22Rv1 (cell line): ENCODE data around the gene CUL4A.
A peak's percentile ranks its signal among the peaks of the same experiment; 100 is the strongest.

Experiments used
- H3K27ac ChIP-seq: fragments of 450-650 bp; 2 replicates; pipeline ENCODE4 v1.5.1; 2017
- ZFX ChIP-seq: fragments of 450-650 bp; IDR thresholded peaks from 2 replicates; pipeline ENCODE4 v1.6.1; 2017; ENCODE audit warnings: antibody characterized with exemption, borderline replicate concordance
- TF ChIP-seq, protein P1 (sequence below): fragments of 450-650 bp; IDR thresholded peaks from 2 replicates; pipeline ENCODE4 v1.5.1; 2017; ENCODE audit warnings: mild to moderate bottlenecking

Gene CUL4A

DNA sequence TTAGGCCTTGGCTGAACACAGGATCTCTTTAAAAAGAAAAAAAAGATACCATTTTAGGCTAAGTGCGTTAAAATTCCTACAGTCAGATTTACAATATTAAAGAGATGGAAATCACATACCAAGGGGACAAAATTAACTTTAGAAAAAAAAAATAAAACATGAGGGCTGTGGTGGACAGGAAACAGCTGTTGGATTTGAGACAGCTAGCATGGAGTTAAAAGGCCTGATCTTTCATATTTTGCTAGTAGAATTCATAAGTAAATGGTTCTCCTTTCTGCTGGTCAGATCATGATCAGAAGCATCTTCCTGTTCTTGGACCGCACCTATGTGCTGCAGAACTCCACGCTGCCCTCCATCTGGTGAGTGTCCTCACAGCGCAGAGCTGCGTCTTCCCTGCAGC is 19.7 kb downstream of the CUL4A start:
- TF ChIP-seq ZFX, result no peak
- TF ChIP-seq, protein P1, sequence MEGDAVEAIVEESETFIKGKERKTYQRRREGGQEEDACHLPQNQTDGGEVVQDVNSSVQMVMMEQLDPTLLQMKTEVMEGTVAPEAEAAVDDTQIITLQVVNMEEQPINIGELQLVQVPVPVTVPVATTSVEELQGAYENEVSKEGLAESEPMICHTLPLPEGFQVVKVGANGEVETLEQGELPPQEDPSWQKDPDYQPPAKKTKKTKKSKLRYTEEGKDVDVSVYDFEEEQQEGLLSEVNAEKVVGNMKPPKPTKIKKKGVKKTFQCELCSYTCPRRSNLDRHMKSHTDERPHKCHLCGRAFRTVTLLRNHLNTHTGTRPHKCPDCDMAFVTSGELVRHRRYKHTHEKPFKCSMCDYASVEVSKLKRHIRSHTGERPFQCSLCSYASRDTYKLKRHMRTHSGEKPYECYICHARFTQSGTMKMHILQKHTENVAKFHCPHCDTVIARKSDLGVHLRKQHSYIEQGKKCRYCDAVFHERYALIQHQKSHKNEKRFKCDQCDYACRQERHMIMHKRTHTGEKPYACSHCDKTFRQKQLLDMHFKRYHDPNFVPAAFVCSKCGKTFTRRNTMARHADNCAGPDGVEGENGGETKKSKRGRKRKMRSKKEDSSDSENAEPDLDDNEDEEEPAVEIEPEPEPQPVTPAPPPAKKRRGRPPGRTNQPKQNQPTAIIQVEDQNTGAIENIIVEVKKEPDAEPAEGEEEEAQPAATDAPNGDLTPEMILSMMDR, result no peak
- no peak overlapping the region for H3K27ac ChIP-seq

DNA sequence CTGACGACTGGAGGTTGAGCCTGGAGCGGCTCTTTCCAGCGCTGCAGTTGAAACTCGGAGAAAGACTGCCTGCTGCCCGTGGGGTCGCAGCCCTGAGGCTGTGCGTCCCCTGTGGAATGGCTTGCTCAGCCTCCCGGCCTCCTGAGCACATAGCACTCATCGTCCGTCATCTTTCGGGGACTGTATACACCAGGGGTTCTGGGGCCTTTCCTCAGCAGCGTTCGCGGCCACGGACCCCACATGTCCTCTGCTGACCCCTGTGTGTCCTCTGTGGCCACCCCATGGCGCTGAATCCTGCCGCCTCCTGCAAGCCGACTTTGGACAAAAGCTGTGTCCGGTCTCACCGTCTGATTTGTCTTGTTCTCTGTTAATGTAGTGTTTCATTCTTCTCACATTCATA is 20.4 kb downstream of the CUL4A start:
- no peak for TF ChIP-seq ZFX
- TF ChIP-seq, protein P1, result no peak
- H3K27ac ChIP-seq, result no peak overlapping the region

DNA sequence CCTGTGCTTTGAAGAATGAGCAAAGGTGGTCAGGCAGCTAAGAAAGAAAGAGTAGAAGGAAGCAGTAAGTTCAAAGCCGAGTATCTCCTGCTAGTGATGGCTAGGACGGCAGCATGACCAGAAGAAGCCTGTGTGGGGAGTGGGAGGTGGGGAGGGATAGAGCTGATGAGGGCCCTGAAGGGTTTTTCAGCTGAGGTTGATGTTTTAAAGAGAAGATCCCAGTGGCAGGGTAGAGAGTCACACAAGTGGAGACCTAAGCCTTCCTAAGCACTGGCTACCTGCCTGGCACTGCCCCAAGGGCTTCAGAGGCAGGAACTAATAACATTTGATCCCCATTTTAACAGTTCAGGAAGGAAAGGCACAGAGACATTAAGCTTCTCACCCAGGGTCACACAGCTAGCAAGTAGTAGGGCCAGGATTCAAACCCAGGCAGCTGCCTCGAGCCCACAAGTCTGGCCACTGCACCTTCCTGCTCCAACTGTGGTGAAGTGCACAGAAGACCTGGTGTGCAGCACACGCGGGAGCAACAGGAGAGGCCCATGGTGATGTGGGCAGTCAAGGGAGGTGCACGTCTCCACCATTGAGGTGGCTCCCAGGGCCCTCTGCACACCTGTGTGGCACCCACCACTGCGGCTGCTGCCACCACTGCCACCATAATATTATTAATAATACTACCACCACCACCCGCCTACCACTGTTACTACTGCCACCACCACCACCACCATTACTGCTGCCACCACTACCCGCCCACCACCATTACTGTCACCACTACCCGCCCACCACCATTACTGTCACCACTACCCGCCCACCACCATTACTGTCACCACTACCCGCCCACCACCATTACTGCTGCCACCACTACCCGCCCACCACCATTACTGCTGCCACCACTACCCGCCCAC is 22.1 kb downstream of the CUL4A start:
- H3K27ac ChIP-seq, result no peak overlapping the region
- TF ChIP-seq, protein P1, result no peak
- TF ChIP-seq ZFX, result no peak

DNA sequence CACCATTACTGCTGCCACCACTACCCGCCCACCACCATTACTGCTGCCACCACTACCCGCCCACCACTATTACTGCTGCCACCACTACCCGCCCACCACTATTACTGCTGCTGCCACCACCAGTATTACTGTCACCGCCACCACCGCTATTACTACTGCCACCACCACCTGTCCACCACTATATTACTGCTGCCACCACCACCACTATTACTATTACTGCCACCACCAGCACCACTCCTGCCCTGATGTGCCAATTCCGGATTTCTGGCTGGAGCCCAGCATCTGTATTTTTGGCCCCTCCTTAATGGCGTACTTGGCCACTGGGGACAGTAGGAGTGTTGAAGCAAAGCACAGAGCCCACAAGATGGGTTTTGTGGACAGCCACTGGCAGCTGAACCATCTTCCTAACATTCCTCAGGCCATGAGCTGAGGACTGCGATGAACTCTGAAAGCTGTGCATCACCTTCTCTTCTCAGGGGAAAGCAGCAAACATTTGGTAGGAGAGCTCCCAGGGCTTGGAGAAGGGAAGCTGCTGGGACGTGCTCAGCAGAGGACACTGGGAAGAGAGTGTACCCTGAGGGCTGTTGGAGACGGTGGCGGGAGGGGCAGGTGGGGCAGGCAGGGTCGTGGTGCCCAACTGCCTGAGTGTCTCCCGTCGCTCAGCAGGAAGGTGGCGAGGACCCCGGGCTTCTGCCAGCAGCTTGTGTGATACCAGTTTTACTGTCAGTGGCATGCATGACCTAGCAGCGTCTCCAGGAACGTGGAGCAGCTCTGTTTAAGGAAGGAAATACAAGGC is 23.0 kb downstream of the CUL4A start:
- H3K27ac ChIP-seq, result no peak overlapping the region
- TF ChIP-seq ZFX, result no peak
- TF ChIP-seq, protein P1, result no peak

DNA sequence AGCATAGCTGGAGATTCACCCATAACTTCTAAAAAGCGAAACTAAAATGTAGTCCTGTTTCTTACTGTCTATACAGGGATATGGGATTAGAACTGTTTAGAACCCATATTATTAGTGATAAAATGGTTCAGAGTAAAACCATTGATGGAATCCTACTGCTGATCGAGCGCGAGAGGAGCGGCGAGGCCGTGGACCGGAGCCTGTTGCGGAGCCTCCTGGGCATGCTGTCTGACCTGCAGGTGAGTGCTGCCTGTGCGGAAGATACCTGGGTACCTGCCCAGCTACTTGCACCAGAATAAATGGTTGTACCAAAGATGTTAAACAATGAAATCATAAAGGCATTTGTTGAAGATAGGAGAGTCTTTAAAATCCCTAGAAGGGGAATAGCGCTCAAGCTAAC is 23.7 kb downstream of the CUL4A start:
- H3K27ac ChIP-seq, result no peak overlapping the region
- TF ChIP-seq, protein P1, result no peak
- no peak for TF ChIP-seq ZFX

DNA sequence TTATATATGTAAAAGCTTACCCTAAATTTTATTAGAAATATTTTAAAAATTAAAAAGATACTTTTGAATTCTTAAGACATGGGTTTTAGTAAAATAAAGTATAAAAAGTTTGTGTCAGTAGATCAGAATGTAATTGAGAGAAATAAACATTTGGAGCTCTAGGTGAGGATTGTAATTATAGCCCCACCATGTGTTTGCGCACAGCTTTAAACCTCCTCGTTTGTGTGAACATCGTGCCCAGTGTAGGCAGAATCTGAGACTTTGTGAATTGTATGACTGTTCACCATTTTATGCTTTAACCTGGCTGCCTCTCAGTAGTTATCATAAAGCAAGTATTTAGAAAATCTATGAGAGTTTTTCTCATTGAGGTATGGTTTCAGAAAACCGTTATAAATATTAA is 29.1 kb downstream of the CUL4A start:
- TF ChIP-seq, protein P1, result peak; percentile 26; the same call in 1 of the 2 replicates
- TF ChIP-seq ZFX, result no peak
- H3K27ac ChIP-seq, result no peak overlapping the region

DNA sequence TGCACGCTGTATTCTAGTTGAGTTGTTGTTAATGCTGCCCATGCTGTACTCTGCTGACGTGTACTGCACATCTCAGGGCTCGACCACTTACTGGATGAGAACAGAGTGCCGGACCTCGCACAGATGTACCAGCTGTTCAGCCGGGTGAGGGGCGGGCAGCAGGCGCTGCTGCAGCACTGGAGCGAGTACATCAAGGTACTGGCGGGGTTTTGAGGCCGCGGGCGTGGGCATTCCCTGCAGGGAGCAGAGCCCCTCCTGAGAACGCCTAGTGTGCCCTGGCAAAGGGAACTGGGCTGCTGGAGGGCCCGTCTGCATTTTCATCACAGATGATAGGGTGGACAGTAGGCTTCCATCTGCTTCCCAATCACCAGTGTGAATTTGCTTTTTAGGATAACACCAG is 29.9 kb downstream of the CUL4A start:
- no peak for TF ChIP-seq ZFX
- TF ChIP-seq, protein P1, result no peak
- no peak overlapping the region for H3K27ac ChIP-seq
